Measurements from ENCODE around the gene POLR3B. TPM values are rescaled to one million over a fixed set of nuclear protein-coding genes. Genes with fewer than 3 reads are reported as not detected.

POLR3B gene
- total RNA-seq, 1 donor from 2014 or later: 15.1 TPM

GRCh38 chr12:106392759-106393158 is 35.2 kb downstream of the POLR3B start:
- H3K9ac ChIP-seq (ENCODE audit: low read depth in 1 of 3, low read length in 3 of 3): no peak overlapping the region
- no peaks in the 10 kb centered on the region for H3K9me3 ChIP-seq (ENCODE audit: control insufficient read depth in 3 of 3, low read length in 3 of 3)
- peaks cover 7 to 23% (median 13%) of the 10 kb centered on the region in 3 donors for H3K36me3 ChIP-seq (ENCODE audit: control insufficient read depth in 3 of 3, insufficient read depth in 3 of 3, low read length in 3 of 3)
- H3K27ac ChIP-seq (ENCODE audit: low read depth, low read length): no peak overlapping the region
- no peak overlapping the region for H3K4me3 ChIP-seq (ENCODE audit: low read length in 3 of 3)
- no peaks in the 10 kb centered on the region for H3K27me3 ChIP-seq (ENCODE audit: control insufficient read depth in 3 of 3, insufficient read depth in 3 of 3, low read length in 3 of 3)
- no peaks in the 10 kb centered on the region for H3K4me1 ChIP-seq (ENCODE audit: control insufficient read depth in 3 of 3, insufficient read depth in 3 of 3, low read length in 3 of 3)

- Histone ChIP-seq H3K36me3 (ENCODE audit: control insufficient read depth in 3 of 3, insufficient read depth in 3 of 3, low read length in 3 of 3) (peaks cover 0 to 11% (median 2%) of the 10 kb centered on the region in 3 donors), H3K27me3 (ENCODE audit: control insufficient read depth in 3 of 3, insufficient read depth in 3 of 3, low read length in 3 of 3) (no peaks in the 10 kb centered on the region), H3K9me3 (ENCODE audit: control insufficient read depth in 3 of 3, low read length in 3 of 3) (no peaks in the 10 kb centered on the region), H3K9ac (ENCODE audit: low read depth in 1 of 3, low read length in 3 of 3) (no peak overlapping the region), H3K4me3 (ENCODE audit: low read length in 3 of 3) (no peak overlapping the region), H3K27ac (ENCODE audit: low read depth, low read length) (no peak overlapping the region), H3K4me1 (ENCODE audit: control insufficient read depth in 3 of 3, insufficient read depth in 3 of 3, low read length in 3 of 3) (no peaks in the 10 kb centered on the region)
Observed at GRCh38 chr12:106409878-106410277, 52.3 kb downstream of the POLR3B start.

GRCh38 chr12:106412563-106412962 is 55.0 kb downstream of the POLR3B start:
- peaks cover 0 to 16% (median 2%) of the 10 kb centered on the region in 3 donors for H3K36me3 ChIP-seq (ENCODE audit: control insufficient read depth in 3 of 3, insufficient read depth in 3 of 3, low read length in 3 of 3)
- no peak overlapping the region for H3K9ac ChIP-seq (ENCODE audit: low read depth in 1 of 3, low read length in 3 of 3)
- no peak overlapping the region for H3K27ac ChIP-seq (ENCODE audit: low read depth, low read length)
- no peaks in the 10 kb centered on the region for H3K27me3 ChIP-seq (ENCODE audit: control insufficient read depth in 3 of 3, insufficient read depth in 3 of 3, low read length in 3 of 3)
- no peaks in the 10 kb centered on the region for H3K9me3 ChIP-seq (ENCODE audit: control insufficient read depth in 3 of 3, low read length in 3 of 3)
- no peak overlapping the region for H3K4me3 ChIP-seq (ENCODE audit: low read length in 3 of 3)
- H3K4me1 ChIP-seq (ENCODE audit: control insufficient read depth in 3 of 3, insufficient read depth in 3 of 3, low read length in 3 of 3): no peaks in the 10 kb centered on the region

- H3K4me1 ChIP-seq (ENCODE audit: control insufficient read depth in 3 of 3, insufficient read depth in 3 of 3, low read length in 3 of 3): no peaks in the 10 kb centered on the region
- H3K4me3 ChIP-seq (ENCODE audit: low read length in 3 of 3): no peak overlapping the region
- peaks cover 0 to 16% (median 2%) of the 10 kb centered on the region in 3 donors for H3K36me3 ChIP-seq (ENCODE audit: control insufficient read depth in 3 of 3, insufficient read depth in 3 of 3, low read length in 3 of 3)
Observed at GRCh38 chr12:106415134-106415533, 57.6 kb downstream of the POLR3B start.

DNA sequence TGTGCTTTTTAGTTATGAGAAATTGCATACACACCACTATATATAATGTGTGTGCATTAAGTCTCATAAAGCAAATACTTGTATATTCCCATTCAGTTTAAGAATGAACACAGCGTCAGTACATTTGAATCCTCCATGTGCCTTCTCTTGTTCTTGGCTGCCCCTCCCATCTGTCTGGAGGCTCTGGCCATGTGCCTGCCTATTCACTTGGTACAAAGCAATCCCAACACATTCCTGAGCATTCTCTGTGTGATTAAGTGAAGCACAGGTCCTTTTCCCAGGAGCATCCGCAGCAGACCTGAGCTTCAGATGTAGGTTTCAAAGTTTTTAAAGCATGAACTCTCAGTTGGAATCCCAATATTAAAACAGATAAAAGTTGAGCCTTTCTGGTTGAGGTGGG is 58.7 kb downstream of the POLR3B start:
- Histone ChIP-seq H3K9ac (ENCODE audit: low read depth in 1 of 3, low read length in 3 of 3) (no peak overlapping the region), H3K36me3 (ENCODE audit: control insufficient read depth in 3 of 3, insufficient read depth in 3 of 3, low read length in 3 of 3) (peaks cover 0 to 16% (median 2%) of the 10 kb centered on the region in 3 donors), H3K4me1 (ENCODE audit: control insufficient read depth in 3 of 3, insufficient read depth in 3 of 3, low read length in 3 of 3) (no peaks in the 10 kb centered on the region), H3K27me3 (ENCODE audit: control insufficient read depth in 3 of 3, insufficient read depth in 3 of 3, low read length in 3 of 3) (no peaks in the 10 kb centered on the region), H3K27ac (ENCODE audit: low read depth, low read length) (no peak overlapping the region), H3K4me3 (ENCODE audit: low read length in 3 of 3) (no peak overlapping the region), H3K9me3 (ENCODE audit: control insufficient read depth in 3 of 3, low read length in 3 of 3) (no peaks in the 10 kb centered on the region)

More at GRCh38 chr12:106415134-106415533, 57.6 kb downstream of the POLR3B start:
- H3K27ac ChIP-seq (ENCODE audit: low read depth, low read length): no peak overlapping the region
- H3K9ac ChIP-seq (ENCODE audit: low read depth in 1 of 3, low read length in 3 of 3): no peak overlapping the region
- H3K9me3 ChIP-seq (ENCODE audit: control insufficient read depth in 3 of 3, low read length in 3 of 3): no peaks in the 10 kb centered on the region
- no peaks in the 10 kb centered on the region for H3K27me3 ChIP-seq (ENCODE audit: control insufficient read depth in 3 of 3, insufficient read depth in 3 of 3, low read length in 3 of 3)

DNA sequence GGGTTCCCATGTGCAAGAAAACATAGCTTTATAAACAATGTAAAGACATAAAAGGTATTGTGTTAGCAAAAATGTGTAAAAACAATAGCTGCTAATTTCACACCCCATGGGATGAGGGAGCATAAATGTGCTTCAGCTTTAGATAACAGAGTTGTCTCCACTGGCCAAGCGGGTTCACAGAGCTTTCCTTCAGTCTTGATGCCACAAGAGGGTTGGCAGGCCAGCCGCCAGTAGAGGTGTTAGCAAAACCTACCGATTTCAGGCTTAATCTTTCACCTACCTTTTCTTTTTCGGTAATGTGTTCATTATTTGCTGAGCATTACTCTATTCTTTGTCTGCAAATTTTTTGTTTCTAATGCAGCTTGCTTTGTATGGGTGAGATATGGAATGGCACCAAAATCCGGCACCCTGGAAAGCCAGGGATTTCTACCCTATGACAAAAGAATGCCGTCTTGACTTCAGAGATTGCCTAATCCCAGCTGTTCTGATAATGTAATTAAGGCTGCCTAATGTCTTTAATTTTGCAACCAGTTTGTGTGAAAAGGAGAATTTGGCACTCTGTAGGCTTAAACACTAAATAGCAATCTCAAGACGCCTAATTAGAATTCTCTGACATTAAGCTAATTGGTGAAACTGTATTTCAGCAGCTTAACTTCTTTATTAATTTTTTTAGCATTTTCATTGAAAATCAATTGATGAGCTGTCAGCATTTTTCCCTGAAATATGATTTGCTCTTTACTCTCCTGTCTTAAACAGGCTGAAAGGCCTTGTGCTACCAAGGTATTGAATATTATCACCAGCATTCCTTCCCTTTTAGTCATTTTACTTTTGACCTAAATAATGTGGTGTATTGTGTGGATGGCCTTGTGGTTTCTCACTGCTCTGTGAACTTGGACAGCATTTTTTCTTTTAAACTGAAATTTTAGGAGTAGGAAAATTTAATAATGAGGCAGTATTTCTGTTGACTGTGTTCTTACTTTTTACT is 60.7 kb downstream of the POLR3B start:
- Histone ChIP-seq H3K27me3 (ENCODE audit: control insufficient read depth in 3 of 3, insufficient read depth in 3 of 3, low read length in 3 of 3) (no peaks in the 10 kb centered on the region), H3K36me3 (ENCODE audit: control insufficient read depth in 3 of 3, insufficient read depth in 3 of 3, low read length in 3 of 3) (peaks cover 0 to 8% (median 0%) of the 10 kb centered on the region in 3 donors), H3K4me1 (ENCODE audit: control insufficient read depth in 3 of 3, insufficient read depth in 3 of 3, low read length in 3 of 3) (no peaks in the 10 kb centered on the region), H3K4me3 (ENCODE audit: low read length in 3 of 3) (no peak overlapping the region), H3K27ac (ENCODE audit: low read depth, low read length) (no peak overlapping the region), H3K9ac (ENCODE audit: low read depth in 1 of 3, low read length in 3 of 3) (no peak overlapping the region), H3K9me3 (ENCODE audit: control insufficient read depth in 3 of 3, low read length in 3 of 3) (no peaks in the 10 kb centered on the region)

GRCh38 chr12:106418970-106419369 is 61.4 kb downstream of the POLR3B start:
- Histone ChIP-seq H3K27ac (ENCODE audit: low read depth, low read length) (no peak overlapping the region), H3K36me3 (ENCODE audit: control insufficient read depth in 3 of 3, insufficient read depth in 3 of 3, low read length in 3 of 3) (peaks cover 0 to 8% (median 0%) of the 10 kb centered on the region in 3 donors), H3K4me3 (ENCODE audit: low read length in 3 of 3) (no peak overlapping the region), H3K9me3 (ENCODE audit: control insufficient read depth in 3 of 3, low read length in 3 of 3) (no peaks in the 10 kb centered on the region), H3K9ac (ENCODE audit: low read depth in 1 of 3, low read length in 3 of 3) (peak overlapping the region in 1 of 3 donors; percentile 12), H3K4me1 (ENCODE audit: control insufficient read depth in 3 of 3, insufficient read depth in 3 of 3, low read length in 3 of 3) (no peaks in the 10 kb centered on the region), H3K27me3 (ENCODE audit: control insufficient read depth in 3 of 3, insufficient read depth in 3 of 3, low read length in 3 of 3) (no peaks in the 10 kb centered on the region)

DNA sequence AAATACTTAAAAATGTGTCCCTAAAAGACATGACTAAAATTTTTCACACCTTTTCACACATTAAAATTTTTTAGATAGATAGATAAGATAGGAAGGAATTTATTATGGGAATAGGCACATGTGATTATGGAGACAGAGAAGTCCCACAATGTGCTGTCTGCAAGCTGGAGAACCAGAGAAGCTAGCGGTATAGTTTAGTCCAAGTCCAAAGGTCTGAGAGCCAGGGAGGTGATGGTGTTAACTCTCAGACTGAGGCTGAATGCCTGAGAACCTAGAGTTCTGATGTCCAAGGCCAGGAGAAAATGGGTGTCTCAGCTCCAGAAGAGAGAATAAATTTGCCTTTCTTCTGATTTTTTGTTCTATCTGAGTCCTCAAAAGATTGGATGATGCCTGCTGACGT is 65.7 kb downstream of the POLR3B start:
- no peaks in the 10 kb centered on the region for H3K27me3 ChIP-seq (ENCODE audit: control insufficient read depth in 3 of 3, insufficient read depth in 3 of 3, low read length in 3 of 3)
- H3K4me1 ChIP-seq (ENCODE audit: control insufficient read depth in 3 of 3, insufficient read depth in 3 of 3, low read length in 3 of 3): peaks cover 6 to 12% (median 11%) of the 10 kb centered on the region in 3 donors
- no peak overlapping the region for H3K27ac ChIP-seq (ENCODE audit: low read depth, low read length)
- H3K4me3 ChIP-seq (ENCODE audit: low read length in 3 of 3): no peak overlapping the region
- no peaks in the 10 kb centered on the region for H3K9me3 ChIP-seq (ENCODE audit: control insufficient read depth in 3 of 3, low read length in 3 of 3)
- H3K9ac ChIP-seq (ENCODE audit: low read depth in 1 of 3, low read length in 3 of 3): no peak overlapping the region
- H3K36me3 ChIP-seq (ENCODE audit: control insufficient read depth in 3 of 3, insufficient read depth in 3 of 3, low read length in 3 of 3): no peaks in the 10 kb centered on the region

- no peak overlapping the region for H3K27ac ChIP-seq (ENCODE audit: low read depth, low read length)
- peaks cover 14 to 16% (median 15%) of the 10 kb centered on the region in 3 donors for H3K4me1 ChIP-seq (ENCODE audit: control insufficient read depth in 3 of 3, insufficient read depth in 3 of 3, low read length in 3 of 3)
- no peak overlapping the region for H3K4me3 ChIP-seq (ENCODE audit: low read length in 3 of 3)
- H3K9me3 ChIP-seq (ENCODE audit: control insufficient read depth in 3 of 3, low read length in 3 of 3): no peaks in the 10 kb centered on the region
- no peak overlapping the region for H3K9ac ChIP-seq (ENCODE audit: low read depth in 1 of 3, low read length in 3 of 3)
- H3K27me3 ChIP-seq (ENCODE audit: control insufficient read depth in 3 of 3, insufficient read depth in 3 of 3, low read length in 3 of 3): no peaks in the 10 kb centered on the region
- H3K36me3 ChIP-seq (ENCODE audit: control insufficient read depth in 3 of 3, insufficient read depth in 3 of 3, low read length in 3 of 3): peaks cover 0 to under 1% (median 0%) of the 10 kb centered on the region in 3 donors
Observed at GRCh38 chr12:106425061-106425702, 67.6 kb downstream of the POLR3B start.

DNA sequence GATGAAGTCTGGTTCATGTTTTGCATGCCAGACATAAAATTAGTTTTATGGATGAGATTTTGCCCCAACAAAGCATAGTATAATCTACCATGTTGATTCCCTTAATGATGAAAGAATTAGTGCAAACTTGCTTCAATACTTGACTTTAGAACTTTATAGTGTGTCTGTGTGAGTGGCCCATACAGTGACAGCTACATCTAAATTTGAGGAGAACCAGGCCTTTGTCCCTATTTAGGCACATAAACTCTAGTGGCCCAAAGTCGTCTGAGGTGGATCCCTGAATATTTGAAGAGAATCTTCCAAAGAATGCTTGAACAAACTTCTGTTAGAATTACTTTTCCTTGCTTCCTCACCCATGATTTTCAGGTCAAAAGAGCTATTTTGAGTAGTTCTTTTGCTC is 70.4 kb downstream of the POLR3B start:
- Histone ChIP-seq H3K4me1 (ENCODE audit: control insufficient read depth in 3 of 3, insufficient read depth in 3 of 3, low read length in 3 of 3) (peaks cover 14 to 16% (median 15%) of the 10 kb centered on the region in 3 donors), H3K27ac (ENCODE audit: low read depth, low read length) (peak overlapping the region; percentile 17)

More for the DNA sequence above, 70.4 kb downstream of the POLR3B start:
- Histone ChIP-seq H3K4me3 (ENCODE audit: low read length in 3 of 3) (no peak overlapping the region), H3K9me3 (ENCODE audit: control insufficient read depth in 3 of 3, low read length in 3 of 3) (no peaks in the 10 kb centered on the region), H3K9ac (ENCODE audit: low read depth in 1 of 3, low read length in 3 of 3) (peak overlapping the region in 2 of 3 donors; percentile 18 to 54), H3K36me3 (ENCODE audit: control insufficient read depth in 3 of 3, insufficient read depth in 3 of 3, low read length in 3 of 3) (peaks cover 0 to 3% (median 2%) of the 10 kb centered on the region in 3 donors), H3K27me3 (ENCODE audit: control insufficient read depth in 3 of 3, insufficient read depth in 3 of 3, low read length in 3 of 3) (no peaks in the 10 kb centered on the region)

Measured in skeletal muscle tissue (tissue), 4 donors.